ENCODE measurements around the gene LZTS3. TPM values are rescaled to one million over a fixed set of nuclear protein-coding genes. Genes with fewer than 3 reads are reported as not detected.

The LZTS3 gene
- total and polyA plus RNA-seq, 2 of the 13 experiments (the other 11 are each of a cell fraction or from before 2014, with no cell fraction given), result 10.1 to 31.3 TPM

DNA sequence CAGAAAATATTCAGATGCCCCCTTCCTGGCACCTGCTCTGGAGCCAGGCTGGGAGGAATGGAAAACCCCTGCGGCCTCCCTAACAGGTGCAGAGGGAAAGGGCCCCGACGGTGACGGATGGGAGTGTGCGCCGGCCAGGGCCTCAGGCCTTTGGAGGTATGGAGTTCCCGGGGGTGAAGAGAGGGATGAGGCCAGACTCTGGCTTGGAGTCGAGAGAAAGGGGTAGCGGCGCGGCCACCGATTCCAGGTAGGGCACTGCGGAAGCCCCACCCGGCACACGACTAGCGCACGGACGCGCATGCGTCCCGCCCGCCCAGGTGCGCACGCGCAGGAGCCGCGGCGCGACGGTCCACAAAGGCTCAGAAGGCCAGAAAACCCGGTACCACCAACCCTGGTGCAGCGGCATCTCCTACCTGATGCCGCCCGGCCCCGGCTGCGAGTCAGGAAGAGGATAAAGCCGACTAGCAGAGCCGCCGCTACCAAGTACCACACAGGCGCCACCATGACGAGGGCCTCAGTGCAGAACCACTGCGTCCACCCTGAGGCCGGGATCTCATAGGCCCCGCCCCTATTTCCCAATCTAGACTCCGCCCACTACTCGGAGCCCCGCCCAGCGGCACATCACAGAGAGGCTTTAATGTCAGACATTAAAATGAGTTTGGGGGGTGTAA lies 30.9 kb upstream of the LZTS3 start, which contains the start of gene DDRGK1 (continued):
- no peak for TF ChIP-seq NPAS2 (CRISPR knock-in tag; IDR thresholded peaks at IDR 0.05; ENCODE audit: borderline replicate concordance)
- no peak for TF ChIP-seq ATF7 (IDR thresholded peaks at IDR 0.05)
- 0 out of 2 replicates have a peak, but pooled peaks have one; percentile 16 for TF ChIP-seq ATF7 (CRISPR knock-in tag; IDR thresholded peaks at IDR 0.05)
- no peak for TF ChIP-seq HOXA9 (CRISPR knock-in tag; IDR thresholded peaks at IDR 0.05; ENCODE audit: borderline replicate concordance)
- TF ChIP-seq JUND (CRISPR knock-in tag; IDR thresholded peaks at IDR 0.05), result peak; percentile 30; the same call in 1 of the 2 replicates
- TF ChIP-seq, protein P1, sequence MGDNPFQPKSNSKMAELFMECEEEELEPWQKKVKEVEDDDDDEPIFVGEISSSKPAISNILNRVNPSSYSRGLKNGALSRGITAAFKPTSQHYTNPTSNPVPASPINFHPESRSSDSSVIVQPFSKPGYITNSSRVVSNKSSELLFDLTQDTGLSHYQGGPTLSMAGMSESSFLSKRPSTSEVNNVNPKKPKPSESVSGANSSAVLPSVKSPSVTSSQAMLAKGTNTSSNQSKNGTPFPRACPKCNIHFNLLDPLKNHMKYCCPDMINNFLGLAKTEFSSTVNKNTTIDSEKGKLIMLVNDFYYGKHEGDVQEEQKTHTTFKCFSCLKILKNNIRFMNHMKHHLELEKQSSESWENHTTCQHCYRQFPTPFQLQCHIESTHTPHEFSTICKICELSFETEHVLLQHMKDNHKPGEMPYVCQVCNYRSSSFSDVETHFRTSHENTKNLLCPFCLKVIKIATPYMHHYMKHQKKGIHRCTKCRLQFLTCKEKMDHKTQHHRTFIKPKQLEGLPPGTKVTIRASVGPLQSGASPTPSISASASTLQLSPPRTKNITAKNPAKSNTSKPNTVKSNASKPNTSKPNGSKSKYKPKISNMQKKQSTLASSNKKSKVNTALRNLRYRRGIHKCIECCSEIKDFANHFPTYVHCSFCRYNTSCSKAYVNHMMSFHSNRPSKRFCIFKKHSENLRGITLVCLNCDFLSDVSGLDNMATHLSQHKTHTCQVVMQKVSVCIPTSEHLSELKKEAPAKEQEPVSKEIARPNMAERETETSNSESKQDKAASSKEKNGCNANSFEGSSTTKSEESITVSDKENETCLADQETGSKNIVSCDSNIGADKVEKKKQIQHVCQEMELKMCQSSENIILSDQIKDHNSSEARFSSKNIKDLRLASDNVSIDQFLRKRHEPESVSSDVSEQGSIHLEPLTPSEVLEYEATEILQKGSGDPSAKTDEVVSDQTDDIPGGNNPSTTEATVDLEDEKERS (CRISPR knock-in tag; IDR thresholded peaks at IDR 0.05), result peak; percentile 68; the same call in 1 of the 2 replicates
- TF ChIP-seq ZNF124 (CRISPR knock-in tag; IDR thresholded peaks at IDR 0.05), result peak; percentile 85
- TF ChIP-seq ZNF232 (CRISPR knock-in tag; IDR thresholded peaks at IDR 0.05; ENCODE audit: borderline replicate concordance), result peak; percentile 96
- no peak for TF ChIP-seq TAF15 (IDR thresholded peaks at IDR 0.05; ENCODE audit: low read depth, low read length, poor library complexity, severe bottlenecking)
- peak; percentile 79; the same call in 1 of the 2 replicates for TF ChIP-seq ZNF33B (CRISPR knock-in tag; IDR thresholded peaks at IDR 0.05)
- TF ChIP-seq, protein P2, sequence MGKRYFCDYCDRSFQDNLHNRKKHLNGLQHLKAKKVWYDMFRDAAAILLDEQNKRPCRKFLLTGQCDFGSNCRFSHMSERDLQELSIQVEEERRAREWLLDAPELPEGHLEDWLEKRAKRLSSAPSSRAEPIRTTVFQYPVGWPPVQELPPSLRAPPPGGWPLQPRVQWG (CRISPR knock-in tag; IDR thresholded peaks at IDR 0.05; ENCODE audit: borderline replicate concordance, low read depth), result no peak
- TF ChIP-seq KDM3A (CRISPR knock-in tag; IDR thresholded peaks at IDR 0.05; ENCODE audit: low read depth), result no peak; the same call in none of the 2 replicates
- TF ChIP-seq, protein P3, sequence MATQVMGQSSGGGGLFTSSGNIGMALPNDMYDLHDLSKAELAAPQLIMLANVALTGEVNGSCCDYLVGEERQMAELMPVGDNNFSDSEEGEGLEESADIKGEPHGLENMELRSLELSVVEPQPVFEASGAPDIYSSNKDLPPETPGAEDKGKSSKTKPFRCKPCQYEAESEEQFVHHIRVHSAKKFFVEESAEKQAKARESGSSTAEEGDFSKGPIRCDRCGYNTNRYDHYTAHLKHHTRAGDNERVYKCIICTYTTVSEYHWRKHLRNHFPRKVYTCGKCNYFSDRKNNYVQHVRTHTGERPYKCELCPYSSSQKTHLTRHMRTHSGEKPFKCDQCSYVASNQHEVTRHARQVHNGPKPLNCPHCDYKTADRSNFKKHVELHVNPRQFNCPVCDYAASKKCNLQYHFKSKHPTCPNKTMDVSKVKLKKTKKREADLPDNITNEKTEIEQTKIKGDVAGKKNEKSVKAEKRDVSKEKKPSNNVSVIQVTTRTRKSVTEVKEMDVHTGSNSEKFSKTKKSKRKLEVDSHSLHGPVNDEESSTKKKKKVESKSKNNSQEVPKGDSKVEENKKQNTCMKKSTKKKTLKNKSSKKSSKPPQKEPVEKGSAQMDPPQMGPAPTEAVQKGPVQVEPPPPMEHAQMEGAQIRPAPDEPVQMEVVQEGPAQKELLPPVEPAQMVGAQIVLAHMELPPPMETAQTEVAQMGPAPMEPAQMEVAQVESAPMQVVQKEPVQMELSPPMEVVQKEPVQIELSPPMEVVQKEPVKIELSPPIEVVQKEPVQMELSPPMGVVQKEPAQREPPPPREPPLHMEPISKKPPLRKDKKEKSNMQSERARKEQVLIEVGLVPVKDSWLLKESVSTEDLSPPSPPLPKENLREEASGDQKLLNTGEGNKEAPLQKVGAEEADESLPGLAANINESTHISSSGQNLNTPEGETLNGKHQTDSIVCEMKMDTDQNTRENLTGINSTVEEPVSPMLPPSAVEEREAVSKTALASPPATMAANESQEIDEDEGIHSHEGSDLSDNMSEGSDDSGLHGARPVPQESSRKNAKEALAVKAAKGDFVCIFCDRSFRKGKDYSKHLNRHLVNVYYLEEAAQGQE (IDR thresholded peaks at IDR 0.05; ENCODE audit: borderline replicate concordance in 1 of 2, low read depth in 1 of 2, low read length in 2 of 2), result 0 out of 4 replicates have a peak, but pooled peaks of 1 of the 2 experiments have one; percentile 55
- TF ChIP-seq ATRX (CRISPR knock-in tag; IDR thresholded peaks at IDR 0.05; ENCODE audit: borderline replicate concordance), result 0 out of 2 replicates have a peak, but pooled peaks have one; percentile 28
- no peak; the same call in 1 of the 2 replicates for TF ChIP-seq ZNF468 (CRISPR knock-in tag; IDR thresholded peaks at IDR 0.05)
- TF ChIP-seq PLRG1 (conservative IDR thresholded peaks at IDR 0.05), result no peak
- no peak for TF ChIP-seq NR3C1 (CRISPR knock-in tag; IDR thresholded peaks at IDR 0.05)
- TF ChIP-seq, protein P4, sequence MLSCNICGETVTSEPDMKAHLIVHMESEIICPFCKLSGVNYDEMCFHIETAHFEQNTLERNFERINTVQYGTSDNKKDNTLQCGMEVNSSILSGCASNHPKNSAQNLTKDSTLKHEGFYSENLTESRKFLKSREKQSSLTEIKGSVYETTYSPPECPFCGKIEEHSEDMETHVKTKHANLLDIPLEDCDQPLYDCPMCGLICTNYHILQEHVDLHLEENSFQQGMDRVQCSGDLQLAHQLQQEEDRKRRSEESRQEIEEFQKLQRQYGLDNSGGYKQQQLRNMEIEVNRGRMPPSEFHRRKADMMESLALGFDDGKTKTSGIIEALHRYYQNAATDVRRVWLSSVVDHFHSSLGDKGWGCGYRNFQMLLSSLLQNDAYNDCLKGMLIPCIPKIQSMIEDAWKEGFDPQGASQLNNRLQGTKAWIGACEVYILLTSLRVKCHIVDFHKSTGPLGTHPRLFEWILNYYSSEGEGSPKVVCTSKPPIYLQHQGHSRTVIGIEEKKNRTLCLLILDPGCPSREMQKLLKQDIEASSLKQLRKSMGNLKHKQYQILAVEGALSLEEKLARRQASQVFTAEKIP (CRISPR knock-in tag; IDR thresholded peaks at IDR 0.05; ENCODE audit: borderline replicate concordance), result no peak
- peak; percentile 89 for TF ChIP-seq SNAPC2 (CRISPR knock-in tag; IDR thresholded peaks at IDR 0.05)
- peak; percentile 88; the same call in 1 of the 2 replicates for TF ChIP-seq ZSCAN20 (CRISPR knock-in tag; IDR thresholded peaks at IDR 0.05; ENCODE audit: borderline replicate concordance)
